Immature natural killer cell (primary cell): ENCODE results near the gene WDR7. TPM values are rescaled to one million over a fixed set of nuclear protein-coding genes. Genes with fewer than 3 reads are reported as not detected.
"Not testable (repeated sequence)": the region's sequence is repeated elsewhere in the genome, so short reads cannot be mapped to it uniquely, and the experiment has no call there.

ENCODE experiments used
- DNase-seq, 3 donors: peaks; one replicate each; pipeline ENCODE4 v3.0.0; 2022; ENCODE audit warnings: mixed read lengths in 1 of 3
- H3K27ac Mint-ChIP-seq, 6 donors: one replicate each; pipeline ENCODE4 v1.8.0; 2020; ENCODE audit warnings: mixed read lengths in 6 of 6, mild to moderate bottlenecking in 5 of 6, inconsistent platforms in 4 of 6, moderate library complexity in 3 of 6
- H3K27me3 Mint-ChIP-seq, 3 donors: one replicate each; pipeline ENCODE4 v1.8.0; 2020 to 2021; ENCODE audit warnings: low read depth in 3 of 3, mild to moderate bottlenecking in 3 of 3, mixed read lengths in 3 of 3, moderate library complexity in 3 of 3, inconsistent platforms in 1 of 3
- H3K36me3 Mint-ChIP-seq, 3 donors: one replicate each; pipeline ENCODE4 v1.8.0; 2020; ENCODE audit warnings: mixed read lengths in 3 of 3, inconsistent platforms in 2 of 3, mild to moderate bottlenecking in 2 of 3
- H3K4me1 Mint-ChIP-seq, 2 donors: one replicate each; pipeline ENCODE4 v1.8.0; 2020; ENCODE audit warnings: inconsistent platforms in 2 of 2, mild to moderate bottlenecking in 2 of 2, mixed read lengths in 2 of 2, moderate library complexity in 1 of 2
- H3K4me3 Mint-ChIP-seq, 5 donors: one replicate each; pipeline ENCODE4 v1.8.0; 2020; ENCODE audit warnings: mild to moderate bottlenecking in 5 of 5, mixed read lengths in 5 of 5, inconsistent platforms in 3 of 5, moderate library complexity in 3 of 5
- H3K9me3 Mint-ChIP-seq, 6 donors: one replicate each; pipeline ENCODE4 v1.8.0; 2020; ENCODE audit warnings: mild to moderate bottlenecking in 6 of 6, mixed read lengths in 6 of 6, inconsistent platforms in 4 of 6, moderate library complexity in 3 of 6
- polyA plus RNA-seq, 3 donors: library from polyadenylated mRNA; unstranded; fragments of 300-500 nt; fragmentation: Illumina TruSeq; gene quantifications; one replicate each; pipeline ENCODE4 v1.2.3, GENCODE V29; 2021

WDR7 gene
- polyA plus RNA-seq, 3 donors from 2014 or later, result 18.3 to 38.2 (median 23.3) TPM

GRCh38 chr18:56641714-56642337 is 9.3 kb upstream of the WDR7 start:
- Mint-ChIP-seq H3K27ac (no peak overlapping the region), H3K4me3 (no peak overlapping the region), H3K4me1 (peaks cover 26 to 37% of the 10 kb centered on the region in 2 donors), H3K27me3 (peaks cover 10 to 16% (median 13%) of the 10 kb centered on the region in 3 donors), H3K9me3 (no peaks in the 10 kb centered on the region), H3K36me3 (no peaks in the 10 kb centered on the region)
- DNase-seq, result no peak

GRCh38 chr18:56643381-56643780 is 7.8 kb upstream of the WDR7 start:
- H3K9me3 Mint-ChIP-seq, result no peaks in the 10 kb centered on the region
- H3K4me3 Mint-ChIP-seq, result no peak overlapping the region
- H3K4me1 Mint-ChIP-seq, result peaks cover 28 to 40% of the 10 kb centered on the region in 2 donors
- H3K27me3 Mint-ChIP-seq, result peaks cover 6 to 11% (median 9%) of the 10 kb centered on the region in 3 donors
- no peak for DNase-seq
- H3K36me3 Mint-ChIP-seq, result no peaks in the 10 kb centered on the region
- no peak overlapping the region for H3K27ac Mint-ChIP-seq

GRCh38 chr18:56645415-56646016 is 5.6 kb upstream of the WDR7 start:
- Mint-ChIP-seq H3K36me3 (no peaks in the 10 kb centered on the region), H3K4me3 (no peak overlapping the region), H3K27me3 (peaks cover 0 to 6% (median 2%) of the 10 kb centered on the region in 3 donors), H3K4me1 (peaks cover 25 to 30% of the 10 kb centered on the region in 2 donors), H3K9me3 (no peaks in the 10 kb centered on the region), H3K27ac (no peak overlapping the region)
- DNase-seq, result peak in 2 of 3 donors; percentile 39 to 44

- peak overlapping the region; percentile 51 to 84 (median 78) for H3K27ac Mint-ChIP-seq
- no peaks in the 10 kb centered on the region for H3K36me3 Mint-ChIP-seq
- peaks cover 2 to 12% (median 11%) of the 10 kb centered on the region in 3 donors for H3K27me3 Mint-ChIP-seq
- no peaks in the 10 kb centered on the region for H3K9me3 Mint-ChIP-seq
- H3K4me1 Mint-ChIP-seq, result peaks cover 40 to 45% of the 10 kb centered on the region in 2 donors
- peak overlapping the region; percentile 8 to 59 (median 44) for H3K4me3 Mint-ChIP-seq
- DNase-seq, result peak in 2 of 3 donors; percentile 6 to 15
These were observed 4.1 kb upstream of the WDR7 start for GRCh38 chr18:56647071-56647470.

GRCh38 chr18:56647951-56648893 is 2.9 kb upstream of the WDR7 start:
- Mint-ChIP-seq H3K36me3 (no peaks in the 10 kb centered on the region), H3K9me3 (no peaks in the 10 kb centered on the region), H3K27me3 (peaks cover 2 to 14% (median 11%) of the 10 kb centered on the region in 3 donors), H3K4me1 (peaks cover 51 to 57% of the 10 kb centered on the region in 2 donors), H3K27ac (peak overlapping the region; percentile 51 to 79 (median 63)), H3K4me3 (peak overlapping the region in 3 of 5 donors; percentile 3 to 39 (median 15))
- DNase-seq, result no peak

GRCh38 chr18:56649996-56650395 is 1.2 kb upstream of the WDR7 start:
- DNase-seq, result no peak
- Mint-ChIP-seq H3K4me1 (peaks cover 66 to 74% of the 10 kb centered on the region in 2 donors), H3K4me3 (peak overlapping the region in 1 of 5 donors; percentile 95), H3K27ac (peak overlapping the region in 3 of 6 donors; percentile 3 to 96 (median 90)), H3K36me3 (no peaks in the 10 kb centered on the region), H3K9me3 (no peaks in the 10 kb centered on the region), H3K27me3 (peaks cover 2 to 14% (median 11%) of the 10 kb centered on the region in 3 donors)

GRCh38 chr18:56651771-56652092 is 573 bp downstream of the WDR7 start:
- H3K27me3 Mint-ChIP-seq, result peaks cover 2 to 14% (median 11%) of the 10 kb centered on the region in 3 donors

GRCh38 chr18:56652802-56653201 is 1.6 kb downstream of the WDR7 start:
- no peak for DNase-seq

More at GRCh38 chr18:56651771-56652092, 573 bp downstream of the WDR7 start:
- peaks cover 69 to 75% of the 10 kb centered on the region in 2 donors for H3K4me1 Mint-ChIP-seq
- no peak for DNase-seq
- no peaks in the 10 kb centered on the region for H3K36me3 Mint-ChIP-seq
- no peaks in the 10 kb centered on the region for H3K9me3 Mint-ChIP-seq
- peak overlapping the region; percentile 92 to 96 (median 95) for H3K4me3 Mint-ChIP-seq
- peak overlapping the region; percentile 90 to 98 (median 96) for H3K27ac Mint-ChIP-seq

GRCh38 chr18:56654280-56654679 is 3.1 kb downstream of the WDR7 start:
- not testable (repeated sequence) for DNase-seq, H3K9me3 Mint-ChIP-seq, H3K36me3 Mint-ChIP-seq, H3K27me3 Mint-ChIP-seq
- Mint-ChIP-seq H3K27ac (peak overlapping the region in 1 of 6 donors; percentile 69), H3K4me3 (peak overlapping the region in 3 of 5 donors; percentile 9 to 33 (median 16)), H3K4me1 (peaks cover 56 to 59% of the 10 kb centered on the region in 2 donors)

More at GRCh38 chr18:56652802-56653201, 1.6 kb downstream of the WDR7 start:
- Mint-ChIP-seq H3K9me3 (no peaks in the 10 kb centered on the region), H3K27ac (peak overlapping the region; percentile 36 to 90 (median 84)), H3K27me3 (peaks cover 2 to 10% (median 9%) of the 10 kb centered on the region in 3 donors), H3K36me3 (no peaks in the 10 kb centered on the region), H3K4me3 (peak overlapping the region; percentile 40 to 96 (median 75)), H3K4me1 (peaks cover 61 to 64% of the 10 kb centered on the region in 2 donors)

GRCh38 chr18:56658261-56658660 is 7.1 kb downstream of the WDR7 start:
- H3K36me3 Mint-ChIP-seq, result peaks cover 0 to 9% (median 0%) of the 10 kb centered on the region in 3 donors
- no peak for DNase-seq
- H3K27me3 Mint-ChIP-seq, result peaks cover 0 to 3% (median 0%) of the 10 kb centered on the region in 3 donors
- peaks cover 36 to 48% of the 10 kb centered on the region in 2 donors for H3K4me1 Mint-ChIP-seq
- no peak overlapping the region for H3K4me3 Mint-ChIP-seq
- peak overlapping the region in 1 of 6 donors; percentile 57 for H3K27ac Mint-ChIP-seq
- no peaks in the 10 kb centered on the region for H3K9me3 Mint-ChIP-seq

- Mint-ChIP-seq H3K4me1 (peaks cover 31 to 43% of the 10 kb centered on the region in 2 donors), H3K27me3 (peaks cover 0 to 3% (median 0%) of the 10 kb centered on the region in 3 donors), H3K27ac (no peak overlapping the region), H3K4me3 (no peak overlapping the region), H3K36me3 (peaks cover 0 to 9% (median 0%) of the 10 kb centered on the region in 3 donors), H3K9me3 (no peaks in the 10 kb centered on the region)
- no peak for DNase-seq
These were observed 8.0 kb downstream of the WDR7 start for GRCh38 chr18:56659111-56659510.

GRCh38 chr18:56660655-56661054 is 9.5 kb downstream of the WDR7 start:
- no peaks in the 10 kb centered on the region for H3K9me3 Mint-ChIP-seq
- DNase-seq, result no peak
- H3K27ac Mint-ChIP-seq, result peak overlapping the region in 1 of 6 donors; percentile 1
- H3K4me3 Mint-ChIP-seq, result no peak overlapping the region
- H3K27me3 Mint-ChIP-seq, result peaks cover 0 to 6% (median 0%) of the 10 kb centered on the region in 3 donors
- H3K4me1 Mint-ChIP-seq, result peaks cover 17 to 34% of the 10 kb centered on the region in 2 donors
- peaks cover 0 to 9% (median 0%) of the 10 kb centered on the region in 3 donors for H3K36me3 Mint-ChIP-seq

- no peak for DNase-seq
- Mint-ChIP-seq H3K4me1 (peaks cover 17 to 33% of the 10 kb centered on the region in 2 donors), H3K4me3 (no peak overlapping the region), H3K27ac (no peak overlapping the region), H3K36me3 (peaks cover 0 to 9% (median 0%) of the 10 kb centered on the region in 3 donors), H3K27me3 (peaks cover 0 to 6% (median 0%) of the 10 kb centered on the region in 3 donors), H3K9me3 (no peaks in the 10 kb centered on the region)
These were observed 10.4 kb downstream of the WDR7 start for GRCh38 chr18:56661360-56662062.
